ENCODE measurements around the gene PROX1.

Gene PROX1

GRCh38 chr1:214010717-214011116, 22.9 kb downstream of the PROX1 start:
- no peak overlapping the region for H3K4me3 ChIP-seq (ENCODE audit: low read depth, low read length)
- TF ChIP-seq CTCF (IDR thresholded peaks at IDR 0.05; ENCODE audit: borderline replicate concordance, insufficient read depth, low read depth, low read length), result no peak

GRCh38 chr1:214012418-214012817, 24.6 kb downstream of the PROX1 start:
- no peak for TF ChIP-seq CTCF (IDR thresholded peaks at IDR 0.05; ENCODE audit: borderline replicate concordance, insufficient read depth, low read depth, low read length)
- H3K4me3 ChIP-seq (ENCODE audit: low read depth, low read length), result no peak overlapping the region

GRCh38 chr1:214013614-214014377, 26.0 kb downstream of the PROX1 start:
- no peak for TF ChIP-seq CTCF (IDR thresholded peaks at IDR 0.05; ENCODE audit: borderline replicate concordance, insufficient read depth, low read depth, low read length)
- no peak overlapping the region for H3K4me3 ChIP-seq (ENCODE audit: low read depth, low read length)

GRCh38 chr1:214014730-214015129, 27.0 kb downstream of the PROX1 start:
- no peak overlapping the region for H3K4me3 ChIP-seq (ENCODE audit: low read depth, low read length)
- TF ChIP-seq CTCF (IDR thresholded peaks at IDR 0.05; ENCODE audit: borderline replicate concordance, insufficient read depth, low read depth, low read length), result no peak

- no peak for TF ChIP-seq CTCF (IDR thresholded peaks at IDR 0.05; ENCODE audit: borderline replicate concordance, insufficient read depth, low read depth, low read length)
- H3K4me3 ChIP-seq (ENCODE audit: low read depth, low read length), result no peak overlapping the region
Measured at GRCh38 chr1:214017191-214017982, 29.6 kb downstream of the PROX1 start.

- TF ChIP-seq CTCF (IDR thresholded peaks at IDR 0.05; ENCODE audit: borderline replicate concordance, insufficient read depth, low read depth, low read length), result no peak
- H3K4me3 ChIP-seq (ENCODE audit: low read depth, low read length), result no peak overlapping the region
Measured at GRCh38 chr1:214018386-214019268, 30.9 kb downstream of the PROX1 start.
